Stimulated activated naive CD4-positive, alpha-beta T cell treated with Interleukin-2 at 50 U/mL for 16 hours (primary cell): ENCODE results near the gene CCDC69.
"Not testable (repeated sequence)": the region's sequence is repeated elsewhere in the genome, so short reads cannot be mapped to it uniquely, and the experiment has no call there.

Source experiments
- DNase-seq: peaks from one replicate; lab custom pipeline; 2025; lab: John Stamatoyannopoulos, UW

CCDC69 gene, protein sequence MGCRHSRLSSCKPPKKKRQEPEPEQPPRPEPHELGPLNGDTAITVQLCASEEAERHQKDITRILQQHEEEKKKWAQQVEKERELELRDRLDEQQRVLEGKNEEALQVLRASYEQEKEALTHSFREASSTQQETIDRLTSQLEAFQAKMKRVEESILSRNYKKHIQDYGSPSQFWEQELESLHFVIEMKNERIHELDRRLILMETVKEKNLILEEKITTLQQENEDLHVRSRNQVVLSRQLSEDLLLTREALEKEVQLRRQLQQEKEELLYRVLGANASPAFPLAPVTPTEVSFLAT

DNA sequence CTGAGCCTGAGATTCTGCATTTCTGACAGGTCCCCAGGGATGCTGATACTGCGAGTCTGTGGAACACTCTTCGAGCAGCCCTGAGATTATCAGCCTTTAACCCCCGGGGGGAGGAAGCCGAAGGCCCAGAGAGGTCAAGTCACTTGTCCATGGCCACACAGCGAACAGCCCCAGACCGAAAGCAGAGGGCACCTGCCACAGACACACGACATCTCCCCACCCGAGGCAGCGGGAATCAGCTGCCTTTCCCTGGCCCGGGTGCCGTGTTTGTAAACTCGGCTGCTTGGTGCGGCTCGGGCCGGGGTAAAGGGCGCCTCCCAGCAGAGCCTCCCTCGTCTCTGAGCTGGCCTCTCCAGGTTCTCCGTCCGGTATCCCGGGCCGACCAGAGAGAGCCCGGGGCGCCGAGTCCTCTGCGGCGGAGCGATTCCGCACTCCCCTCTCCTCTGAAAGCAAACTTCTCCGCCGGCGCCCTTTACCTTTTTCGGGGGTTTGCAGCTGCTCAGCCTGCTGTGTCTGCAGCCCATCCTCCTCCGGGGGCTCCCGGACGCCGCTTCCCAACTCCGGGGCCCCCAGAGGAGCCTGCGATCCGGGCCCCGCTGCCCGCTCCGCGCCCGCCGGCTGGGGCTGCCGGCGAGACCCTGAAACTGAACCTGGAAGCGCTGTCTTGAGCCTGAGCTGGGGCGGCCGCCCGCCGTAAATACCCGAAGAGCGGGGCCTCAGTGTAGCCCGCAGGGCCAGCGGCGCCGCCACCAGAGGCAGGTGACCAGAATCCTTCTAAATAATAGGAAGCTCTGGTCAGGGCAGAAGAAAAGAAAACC, at the start of gene CCDC69:
CCDC69 (minus strand) TSS at position 646 of the 818 bp plus-strand sequence; CDS start at position 524, 122 bp downstream.
- DNase-seq: peak; percentile 55

DNA sequence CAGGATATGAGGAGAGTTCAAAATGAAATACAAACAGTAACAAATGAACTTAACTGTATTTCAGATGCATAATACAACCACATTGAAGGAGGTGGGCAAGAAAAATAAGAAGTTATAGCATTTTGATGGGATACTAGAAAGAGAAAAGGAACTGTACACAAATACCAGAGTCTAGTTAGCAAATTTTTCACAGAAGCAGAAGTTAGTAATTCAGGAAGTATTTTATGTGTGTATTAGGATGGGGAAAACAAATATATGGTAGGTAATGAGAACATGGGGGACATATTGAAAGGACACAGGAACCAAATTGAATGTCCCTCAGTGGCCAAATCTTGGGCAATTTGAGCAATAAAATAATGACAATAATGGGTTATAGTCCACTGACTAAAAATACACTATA, 47.4 kb upstream of the CCDC69 start:
- DNase-seq: no peak

DNA sequence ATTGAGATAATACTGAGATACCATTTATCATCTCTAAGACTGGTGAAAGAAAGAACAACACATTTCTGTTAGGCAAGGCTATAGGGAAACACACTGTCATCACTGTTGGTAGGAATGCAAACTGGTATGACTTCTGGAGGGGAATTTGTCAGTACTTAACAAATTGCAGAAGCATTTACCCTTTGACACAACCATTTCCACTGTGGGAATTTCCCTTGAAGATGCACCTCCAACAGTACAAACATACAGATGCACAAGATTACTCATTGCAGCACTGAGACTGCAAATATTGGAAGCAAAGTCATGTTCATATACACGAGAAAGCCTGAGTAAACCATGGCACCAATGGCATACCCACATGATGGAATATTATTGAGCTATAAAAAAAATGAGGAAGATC, 46.7 kb upstream of the CCDC69 start:
- no peak for DNase-seq

DNA sequence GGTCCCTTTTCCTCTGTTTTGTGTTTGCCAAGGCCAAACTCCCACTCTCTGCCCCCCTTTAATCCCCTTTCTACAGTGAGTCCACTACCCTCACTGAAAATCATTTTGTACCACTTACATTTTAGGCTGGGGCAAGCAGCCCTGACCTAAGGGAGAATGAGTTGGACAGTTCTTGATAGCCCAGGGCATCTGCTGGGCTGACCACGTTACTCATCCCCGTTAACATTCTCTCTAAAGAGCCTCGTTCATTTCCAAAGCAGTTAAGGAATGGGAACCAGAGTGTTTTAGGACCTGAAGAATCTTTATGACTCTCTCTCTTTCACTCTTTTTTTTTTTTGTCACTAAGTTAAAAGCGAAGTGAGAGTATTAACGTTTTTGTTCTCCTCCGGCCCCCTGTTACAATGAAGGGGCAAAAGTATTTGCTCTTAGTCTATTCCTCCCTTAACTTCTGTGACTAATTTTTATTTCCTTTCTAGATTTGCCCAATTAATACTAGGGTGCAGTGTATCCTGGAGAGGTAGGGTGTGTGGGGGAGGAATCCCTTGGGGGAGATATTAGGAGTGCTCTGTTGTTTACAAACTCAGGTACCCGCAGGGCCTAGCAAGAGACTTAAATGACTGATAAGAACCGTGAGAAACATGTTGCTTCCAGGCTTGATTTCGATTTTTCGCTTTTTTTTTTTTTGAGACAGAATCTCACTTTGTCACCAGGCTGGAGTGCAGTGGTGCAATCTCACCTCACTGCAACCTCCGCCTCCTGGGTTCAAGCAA, 43.8 kb upstream of the CCDC69 start:
- no peak for DNase-seq

DNA sequence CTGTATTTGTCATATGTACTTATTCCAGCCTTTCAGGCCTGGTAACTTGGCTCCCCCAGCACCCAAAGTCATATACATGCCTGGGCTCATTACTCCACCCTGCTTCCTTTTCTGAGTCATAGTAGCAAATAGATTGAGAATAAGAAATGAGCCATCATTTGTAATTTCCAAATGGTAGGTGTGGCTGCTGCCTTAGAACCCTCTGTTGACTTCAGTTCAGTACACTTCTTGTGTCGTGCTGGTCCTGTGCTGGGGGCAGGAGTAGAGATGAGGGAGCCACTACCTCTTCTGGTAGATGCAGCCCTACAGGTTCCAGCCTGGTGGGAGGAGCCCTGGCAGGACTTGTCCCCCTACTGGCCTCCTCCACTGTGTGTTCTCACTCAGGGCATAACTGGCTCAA, 40.2 kb upstream of the CCDC69 start:
- no peak for DNase-seq

DNA sequence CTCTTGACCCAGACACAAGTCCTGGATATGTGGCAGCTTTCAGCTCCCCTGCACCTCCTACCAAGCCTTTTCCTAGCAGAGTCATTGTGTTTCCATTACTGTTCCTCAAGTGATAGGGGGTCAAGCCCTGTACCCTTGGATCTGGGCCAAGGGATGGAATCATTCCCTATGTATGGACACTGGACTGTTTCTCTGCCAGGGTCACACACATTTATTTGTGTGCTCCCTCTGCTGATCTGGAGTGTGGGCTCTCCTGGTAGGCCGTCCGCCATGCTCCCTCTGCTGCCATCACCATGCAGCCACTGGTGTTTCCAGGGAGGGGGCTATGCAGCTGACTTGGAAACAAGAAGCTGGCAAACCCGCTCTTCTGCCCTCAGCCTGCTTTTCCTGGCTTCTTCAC, 38.6 kb upstream of the CCDC69 start:
- DNase-seq: no peak

DNA sequence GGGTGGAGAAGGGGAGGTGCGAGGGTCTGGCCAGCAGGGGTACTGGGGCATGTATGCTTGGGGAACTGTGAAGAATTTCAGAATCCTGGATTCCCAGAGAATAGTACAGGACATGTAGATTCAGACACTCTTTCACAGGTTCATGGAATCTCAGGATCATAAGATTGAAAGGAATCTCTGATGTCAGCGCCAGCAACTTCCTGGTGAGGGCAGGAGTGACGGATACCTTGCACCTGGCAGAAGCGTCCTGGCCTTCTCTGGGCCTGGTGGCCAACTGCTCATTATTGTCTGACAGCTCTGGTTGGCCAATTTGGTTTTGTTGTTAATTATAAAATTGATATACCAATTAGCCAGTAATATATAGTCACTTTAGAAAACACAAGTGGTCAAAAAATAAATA, 36.0 kb upstream of the CCDC69 start:
- no peak for DNase-seq

DNA sequence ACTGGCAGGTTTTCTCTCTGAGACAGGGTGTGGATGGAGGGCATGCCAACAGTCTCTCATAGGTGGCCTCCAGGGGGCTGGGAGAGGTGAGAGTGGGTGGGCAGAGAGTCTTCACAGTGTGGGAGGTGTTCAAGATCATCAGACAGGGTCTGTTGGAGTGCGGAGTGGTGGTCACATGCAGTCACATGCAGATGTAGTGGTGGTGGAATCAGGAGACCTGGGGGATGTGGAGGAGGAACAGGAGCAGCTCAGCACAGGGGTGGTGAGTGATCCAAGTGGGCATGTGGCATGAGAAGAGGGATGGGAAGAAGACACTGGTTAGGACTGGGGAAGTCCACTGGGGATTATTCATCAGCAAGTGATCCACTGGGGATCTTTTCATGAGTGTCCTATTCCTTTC, 34.9 kb upstream of the CCDC69 start:
- DNase-seq: no peak

DNA sequence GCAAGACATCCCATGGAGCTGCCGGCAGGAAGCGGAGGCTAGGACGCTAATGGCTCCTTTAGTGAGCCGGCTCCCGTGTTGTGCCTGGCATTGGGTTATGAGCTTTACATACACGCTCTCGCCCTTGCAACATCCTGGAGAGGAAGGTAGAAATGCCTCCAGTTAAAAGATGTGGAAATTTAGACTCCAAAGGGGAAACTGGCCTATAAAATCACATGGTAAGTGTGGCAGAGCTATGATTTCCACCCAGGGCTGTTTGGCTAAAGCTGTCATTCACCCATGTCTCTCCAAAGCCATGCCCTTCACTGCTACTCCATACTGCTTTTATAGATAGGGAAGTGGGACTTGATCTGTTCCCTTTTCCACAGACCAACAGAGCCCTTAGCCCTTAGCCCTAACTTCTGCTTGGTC, 34.3 kb upstream of the CCDC69 start:
- no peak for DNase-seq

DNA sequence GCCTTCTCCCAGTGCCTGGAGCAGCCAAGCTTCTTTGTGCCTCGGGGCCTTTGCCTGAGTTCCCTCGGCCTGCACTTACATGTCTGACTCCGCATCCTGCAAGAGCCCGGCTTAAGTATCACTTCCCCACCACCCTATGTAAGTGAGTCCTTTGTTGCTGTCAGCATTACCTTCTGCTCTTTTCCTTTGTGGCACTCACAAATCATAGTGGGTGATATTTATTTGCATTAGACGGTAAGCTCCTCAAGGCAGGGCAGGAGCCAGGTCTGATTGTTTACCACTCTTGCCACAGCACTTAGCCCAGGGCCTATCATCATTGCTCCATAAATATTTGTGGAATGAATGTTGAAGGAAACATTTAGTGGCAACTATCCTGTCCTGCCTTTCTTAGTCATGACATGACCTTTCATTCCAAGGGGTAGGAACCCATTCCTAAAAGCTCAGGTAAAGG, 33.9 kb upstream of the CCDC69 start:
- no peak for DNase-seq

DNA sequence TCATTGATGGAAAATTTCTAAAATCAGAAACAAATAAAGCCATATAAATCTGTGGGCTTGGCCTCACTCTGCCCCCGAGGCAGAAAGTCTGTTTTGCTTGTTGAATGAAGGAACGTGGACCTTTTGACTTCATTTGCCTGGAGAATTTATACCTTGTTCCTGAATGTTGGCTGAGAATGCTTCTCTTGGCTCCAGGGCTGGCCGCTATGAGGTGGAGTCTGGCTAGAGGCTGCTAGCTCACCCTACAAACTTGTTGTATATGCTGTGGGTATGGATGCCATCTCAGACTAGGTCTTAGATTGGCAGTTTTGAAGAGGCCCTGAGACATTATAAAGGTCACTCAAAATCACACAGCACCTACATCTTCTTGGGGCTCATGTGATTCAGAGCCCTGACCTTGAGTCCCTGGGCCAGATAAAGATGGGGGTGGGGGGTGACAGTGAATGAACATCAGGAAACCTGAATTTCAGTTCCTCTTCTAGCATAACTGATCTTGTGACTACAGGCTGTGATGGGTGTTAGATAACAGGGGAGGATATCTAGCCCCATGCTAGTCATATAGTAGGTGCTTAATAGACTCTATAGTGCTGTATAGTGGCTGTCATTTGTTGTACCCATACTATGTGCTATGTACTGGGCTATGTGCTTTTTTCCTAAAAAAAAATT, 31.9 kb upstream of the CCDC69 start:
- DNase-seq: no peak

DNA sequence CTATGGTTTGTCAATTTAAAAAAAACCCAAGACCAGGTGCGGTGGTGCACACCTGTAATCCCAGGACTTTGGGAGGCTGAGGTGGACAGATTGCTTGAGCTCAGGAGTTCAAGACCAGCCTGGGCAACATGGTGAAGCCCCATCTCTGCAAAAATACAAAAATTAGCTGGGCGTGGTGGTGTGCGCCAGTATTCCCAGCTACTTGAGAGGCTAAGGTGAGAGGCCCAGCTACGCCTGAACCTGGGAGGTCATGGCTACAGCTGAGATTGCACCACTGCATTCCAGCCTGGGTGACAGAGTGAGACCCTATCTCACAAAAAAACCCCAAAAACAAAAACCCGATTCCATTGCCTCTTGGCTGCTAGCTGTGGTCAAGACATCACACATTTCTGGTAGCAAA, 31.1 kb upstream of the CCDC69 start:
- not testable (repeated sequence) for DNase-seq

DNA sequence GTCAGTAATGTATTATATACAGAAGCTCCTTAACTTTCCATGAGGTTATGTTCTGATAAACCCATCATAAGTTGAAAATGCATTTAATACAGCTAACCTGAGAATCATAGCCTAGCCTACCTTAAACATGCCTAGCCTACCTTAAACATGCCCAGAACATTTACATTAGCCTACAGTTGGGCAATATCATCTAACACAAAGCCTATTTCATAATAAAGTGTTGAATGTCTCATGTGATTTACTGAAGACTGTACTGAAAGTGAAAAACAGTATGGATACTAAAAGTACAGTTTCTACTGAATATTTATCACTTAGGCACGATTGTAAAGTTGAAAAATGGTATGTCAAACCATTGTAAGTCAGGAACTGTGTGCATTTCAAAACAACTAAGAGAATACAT, 30.7 kb upstream of the CCDC69 start:
- DNase-seq: no peak

DNA sequence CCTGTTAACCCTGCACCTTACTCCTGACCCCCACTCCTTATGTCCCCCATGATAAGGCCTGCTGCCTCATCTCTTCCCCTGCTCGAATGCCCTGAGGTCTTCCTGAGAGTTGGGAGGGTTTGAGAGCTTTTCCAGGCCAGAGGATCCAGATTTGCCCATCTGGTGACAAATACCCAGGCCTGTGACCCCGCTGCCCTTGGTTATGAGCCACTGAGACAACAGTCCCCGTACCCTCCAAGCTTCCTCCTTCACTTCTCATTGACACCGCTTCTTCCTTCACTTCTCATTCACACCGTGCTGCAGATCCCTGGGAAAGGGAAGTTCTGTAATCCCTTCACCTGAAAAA, 29.7 kb upstream of the CCDC69 start:
- DNase-seq: no peak

DNA sequence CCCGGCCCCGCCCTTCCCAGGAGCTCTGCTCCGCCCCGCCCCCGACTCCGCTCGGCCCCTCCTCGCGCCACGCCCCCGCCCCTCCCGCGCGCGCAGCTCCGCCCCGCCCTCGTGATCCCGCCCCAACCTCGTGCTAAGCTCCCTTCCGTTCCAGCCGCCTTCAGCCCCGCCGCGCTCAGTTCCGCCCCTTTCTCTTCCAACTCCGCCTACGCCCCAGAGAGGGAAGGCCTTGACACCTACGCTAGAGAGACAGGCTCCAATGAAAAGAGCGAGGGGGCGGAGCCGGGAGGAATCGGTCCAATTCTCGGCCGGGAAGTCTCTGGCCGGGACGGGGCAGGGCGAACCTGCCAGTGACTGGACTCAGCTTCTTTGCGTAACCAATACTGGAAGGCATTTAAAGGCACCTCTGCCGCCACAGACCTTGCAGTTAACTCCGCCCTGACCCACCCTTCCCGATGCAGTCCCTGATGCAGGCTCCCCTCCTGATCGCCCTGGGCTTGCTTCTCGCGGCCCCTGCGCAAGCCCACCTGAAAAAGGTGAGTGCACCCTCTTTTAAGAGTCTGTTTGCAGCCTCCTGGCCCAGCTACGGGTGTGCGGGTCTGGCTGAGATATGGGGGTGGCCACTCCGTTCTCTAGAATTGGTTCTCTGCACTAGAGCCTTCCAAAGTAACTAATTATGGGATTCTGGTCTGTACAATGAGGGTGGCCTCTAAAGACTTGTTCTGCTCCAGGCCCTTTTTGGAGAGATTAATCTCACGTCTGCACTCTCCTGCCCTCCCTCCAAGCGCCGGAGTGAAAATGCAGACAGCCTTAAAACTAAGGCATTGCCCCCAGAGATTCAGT, 29.1 kb upstream of the CCDC69 start, which contains the start of gene GM2A:
GM2A (plus strand) TSS at position 424 of the 843 bp plus-strand sequence; CDS start at position 456, 32 bp downstream.
- peak; percentile 99 for DNase-seq

DNA sequence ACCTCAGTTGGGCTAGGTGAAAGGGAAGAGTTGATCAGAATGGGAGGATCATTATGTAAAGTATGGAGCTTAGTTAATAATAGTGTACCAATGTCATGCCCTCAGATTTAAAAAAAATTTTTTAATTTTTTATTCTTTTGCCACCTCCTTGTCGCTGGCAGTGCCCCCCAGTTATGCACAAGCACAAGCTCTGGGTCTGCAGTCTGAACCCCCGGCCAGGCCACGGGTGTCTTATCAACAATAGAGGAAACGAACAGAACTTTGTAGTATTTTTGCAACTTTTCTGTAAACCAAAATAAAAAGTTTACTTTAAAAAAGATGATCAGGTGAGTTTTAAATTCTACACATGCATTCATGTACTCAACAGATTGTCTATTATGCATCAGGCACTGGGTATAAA, 27.7 kb upstream of the CCDC69 start:
- DNase-seq: no peak

DNA sequence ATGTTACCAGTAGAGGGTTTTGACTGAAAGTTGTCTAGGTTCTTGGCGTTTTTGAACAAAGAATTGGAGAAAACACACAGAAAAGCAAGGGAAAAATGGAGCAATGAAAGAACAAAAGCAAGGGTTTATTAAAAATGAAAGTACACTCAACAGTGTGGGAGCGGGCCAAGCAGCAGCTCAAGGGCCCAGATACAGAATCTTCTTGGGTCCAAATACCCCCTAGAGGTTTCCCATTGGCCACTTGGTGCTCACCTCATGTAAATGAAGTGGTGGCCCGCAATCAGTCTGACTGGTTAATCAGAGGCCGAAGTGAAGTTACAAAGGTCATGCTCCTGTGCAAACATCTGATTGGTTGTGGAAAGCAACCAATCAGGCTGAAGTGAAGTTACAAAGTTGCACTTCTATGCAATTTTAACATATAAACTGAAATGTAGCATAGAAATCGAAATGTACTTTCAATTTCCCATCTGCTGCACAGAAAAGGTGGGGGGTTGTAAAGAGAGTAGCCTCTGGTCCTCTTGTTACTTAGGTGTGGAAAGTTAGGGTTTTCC, 27.2 kb upstream of the CCDC69 start:
- peak; percentile 40 for DNase-seq

DNA sequence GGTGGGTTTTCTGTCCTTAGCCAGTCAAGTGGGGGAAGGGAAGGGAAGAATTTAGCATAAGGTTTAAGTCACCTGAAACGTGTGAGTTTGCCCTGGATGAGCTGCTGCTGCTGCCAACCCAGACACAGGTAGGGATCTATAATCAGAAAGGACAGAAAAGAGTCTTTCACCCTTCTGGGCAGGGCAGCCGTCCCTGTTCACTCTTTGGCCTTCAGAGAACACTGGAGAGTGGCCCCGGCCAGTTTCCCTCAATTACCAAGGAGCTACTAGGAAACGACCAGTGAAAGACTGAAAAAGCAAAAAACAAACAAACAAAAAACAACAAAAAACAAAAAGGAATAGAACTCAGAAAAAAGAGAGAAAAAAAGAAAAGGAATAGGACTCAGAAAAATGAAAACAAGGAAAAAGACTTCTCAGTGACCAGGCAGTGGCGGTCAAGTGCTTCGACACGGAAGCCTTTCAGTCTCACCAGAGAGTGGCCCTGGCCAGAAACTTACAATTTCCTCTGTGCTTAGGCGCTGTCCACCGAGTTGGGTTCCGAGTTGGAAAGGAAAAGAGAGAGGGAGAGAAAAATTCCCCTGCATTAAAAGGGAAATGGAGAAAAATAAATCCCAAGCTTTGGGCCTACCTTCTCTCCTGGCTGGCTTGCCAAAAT, 26.6 kb upstream of the CCDC69 start:
- DNase-seq: no peak

DNA sequence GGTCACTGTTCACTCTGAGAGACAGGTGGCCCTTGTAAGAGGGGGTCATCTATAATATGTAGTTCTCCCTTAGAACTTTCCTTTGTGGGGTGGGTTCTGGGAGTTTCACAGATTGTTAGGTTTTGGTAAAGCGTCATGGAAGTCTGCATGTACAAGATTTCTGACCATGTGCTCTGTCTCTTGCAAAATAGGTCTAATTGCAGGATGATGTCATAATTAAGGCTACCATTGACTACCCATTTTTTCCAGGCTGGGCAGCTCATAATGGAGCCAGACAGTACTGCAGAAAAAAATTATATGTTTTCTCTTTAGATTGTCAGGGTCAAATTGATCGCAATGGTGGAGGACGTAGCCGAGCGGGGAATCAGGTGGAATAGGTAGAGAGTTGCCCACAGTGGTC, 25.4 kb upstream of the CCDC69 start:
- no peak for DNase-seq

DNA sequence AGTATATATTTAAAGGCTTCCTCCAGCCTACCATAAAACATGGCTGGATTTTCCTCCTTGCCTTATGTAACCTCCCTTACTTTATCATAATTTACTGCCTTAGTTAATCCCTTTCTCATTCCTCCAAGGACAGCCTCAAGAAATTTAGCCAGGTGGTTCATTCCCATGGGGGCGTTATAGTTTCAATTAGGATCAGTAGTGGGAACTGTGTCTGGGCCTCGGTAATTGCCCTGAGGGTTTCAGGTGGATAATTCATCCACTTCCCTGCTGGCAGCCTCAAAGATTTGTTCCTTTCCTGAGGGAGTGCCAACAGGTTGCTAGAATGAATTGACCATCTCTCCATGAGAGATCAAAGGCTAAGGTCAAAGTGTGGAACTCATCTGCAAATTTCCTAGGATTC, 24.8 kb upstream of the CCDC69 start:
- no peak for DNase-seq
